HEK293T (cell line): ENCODE measurements around the gene RAPGEF1.

Experiments used
- CTBP1 ChIP-seq: fragments of 450-650 bp; IDR thresholded peaks from 2 replicates; pipeline ENCODE4 v1.6.1; 2016; ENCODE audit warnings: borderline replicate concordance
- FOXK2 ChIP-seq: fragments of 450-650 bp; IDR thresholded peaks from 2 replicates; pipeline ENCODE4 v1.6.1; 2016; ENCODE audit warnings: mild to moderate bottlenecking
- LEF1 ChIP-seq: fragments of 450-650 bp; IDR thresholded peaks from 2 replicates; pipeline ENCODE4 v1.6.1; 2017; ENCODE audit warnings: mild to moderate bottlenecking, borderline replicate concordance
- SP1 ChIP-seq: fragments of 450-650 bp; IDR thresholded peaks from 2 replicates; pipeline ENCODE4 v1.6.1; 2017
- ZNF384 ChIP-seq: fragments of 450-650 bp; IDR thresholded peaks from 2 replicates; pipeline ENCODE4 v1.6.1; 2016

DNA sequence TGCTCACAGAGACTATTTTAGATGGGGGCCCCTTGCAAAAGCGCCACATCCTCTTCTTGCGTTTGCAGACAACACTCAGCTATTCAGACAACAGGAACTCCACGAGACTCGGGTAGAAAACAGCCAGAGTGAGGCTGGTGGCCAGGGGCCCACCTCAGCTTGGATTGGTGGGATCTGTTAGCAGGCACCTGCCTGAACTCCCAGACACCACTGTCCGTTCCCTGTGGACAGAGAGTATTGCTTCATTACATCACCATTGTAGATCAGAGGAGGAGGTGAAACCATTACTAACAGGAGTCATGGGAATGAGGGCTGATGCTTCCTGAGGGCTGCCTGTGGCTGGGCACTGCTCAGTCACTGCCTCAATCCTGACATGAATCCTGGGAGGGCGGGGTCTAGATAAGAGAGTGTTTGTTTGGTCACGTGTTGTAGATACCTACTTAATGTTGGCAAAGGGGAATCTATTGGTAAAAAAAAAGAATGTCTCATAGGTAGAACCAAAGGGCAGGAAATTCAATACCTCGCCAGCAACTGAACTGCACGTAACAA is 4.4 kb upstream of the RAPGEF1 start:
- TF ChIP-seq LEF1: no peak
- no peak for TF ChIP-seq FOXK2
- TF ChIP-seq ZNF384: no peak
- TF ChIP-seq SP1: no peak
- TF ChIP-seq CTBP1: no peak
